Endothelial cell of umbilical vein (primary cell): ENCODE measurements around the gene RAB31. TPM values are rescaled to one million over a fixed set of nuclear protein-coding genes. Genes with fewer than 3 reads are reported as not detected.

ENCODE experiments used
- BruUV-seq: library from RNA; stranded (reverse); fragments of 400-500 nt; replicated peaks from 2 replicates; lab custom pipeline; 2021; lab: Mats Ljungman, UMichigan
- CTCF ChIA-PET: fragments of 300-600, 350-600 bp; sonication (Branson Sonifier 250); formaldehyde crosslinking; loops from one replicate; lab custom pipeline; 2021; ENCODE audit warnings: antibody characterized with exemption, inconsistent platforms; lab: Charles Lee
- POLR2A ChIA-PET: fragments of 300-600, 350-600 bp; sonication (Branson Sonifier 250); formaldehyde crosslinking; loops from one replicate; lab custom pipeline; 2021; ENCODE audit warnings: antibody characterized with exemption, inconsistent platforms; lab: Charles Lee
- DNase-seq: peaks from one replicate; pipeline ENCODE4 v3.0.0-alpha.2; 2011; ENCODE audit warnings: low read depth, low spot score
- FAIRE-seq: peaks from 2 replicates; lab custom pipeline; 2011; peaks lifted over from hg19 to GRCh38; lab: Jason Lieb, UNC
- H2AFZ ChIP-seq: 2 replicates; pipeline ENCODE4 v1.6.0; 2012; ENCODE audit warnings: low read depth, low read length, control low read depth, inconsistent platforms
- H3K27ac ChIP-seq: 2 replicates; pipeline ENCODE4 v1.5.1; 2011; ENCODE audit warnings: low read depth, mild to moderate bottlenecking, control low read depth, low read length, moderate library complexity; ENCODE audit not compliant: insufficient read depth
- H3K27me3 ChIP-seq, 2 experiments: 2 replicates each; pipeline versions ENCODE4 v1.6.0 to v1.6.1; 2011; ENCODE audit warnings: low read length in 2 of 2, mixed read lengths in 1 of 2; ENCODE audit not compliant: control insufficient read depth in 2 of 2, insufficient read depth in 2 of 2
- H3K36me3 ChIP-seq, 2 experiments: 2 replicates in 1 of 2; 3 replicates in 1 of 2; pipeline ENCODE4 v1.5.1; 2011; ENCODE audit warnings: low read length in 2 of 2, mild to moderate bottlenecking in 1 of 2, moderate library complexity in 1 of 2; ENCODE audit not compliant: control insufficient read depth in 2 of 2, insufficient read depth in 2 of 2; ENCODE audit errors: extremely low read depth in 1 of 2
- H3K4me1 ChIP-seq: 3 replicates; pipeline ENCODE4 v1.5.1; 2011; ENCODE audit warnings: mild to moderate bottlenecking, low read length; ENCODE audit not compliant: control insufficient read depth, insufficient read depth; ENCODE audit errors: extremely low read depth
- H3K4me2 ChIP-seq: 2 replicates; pipeline ENCODE4 v1.6.1; 2011; ENCODE audit warnings: low read length, control low read depth, mixed read lengths; ENCODE audit not compliant: insufficient read depth
- H3K4me3 ChIP-seq, 3 experiments: fragments of 200-600 bp in 1 of 3; sonication (generic), shearing (Covaris generic) in 1 of 3; replicated peaks in 1 of 3; 2 replicates each; pipeline ENCODE4 v1.5.1; 2011 to 2016; ENCODE audit warnings: control low read depth in 3 of 3, low read length in 3 of 3, mild to moderate bottlenecking in 2 of 3, inconsistent platforms in 1 of 3, low read depth in 1 of 3, moderate library complexity in 1 of 3; ENCODE audit not compliant: insufficient read depth in 1 of 3
- H3K79me2 ChIP-seq: 2 replicates; pipeline ENCODE4 v1.6.0; 2012; ENCODE audit warnings: low read length, inconsistent platforms; ENCODE audit not compliant: control insufficient read depth, insufficient read depth
- H3K9ac ChIP-seq: replicated peaks from 2 replicates; pipeline ENCODE3; 2011; ENCODE audit warnings: low read length, control low read depth; ENCODE audit not compliant: insufficient read depth; ENCODE audit errors: extremely low read depth
- H3K9me1 ChIP-seq: replicated peaks from 3 replicates; pipeline ENCODE4 v1.6.0; 2011; ENCODE audit warnings: mild to moderate bottlenecking, low read length; ENCODE audit not compliant: control insufficient read depth, insufficient read depth; ENCODE audit errors: extremely low read depth
- H3K9me3 ChIP-seq: replicated peaks from 2 replicates; pipeline ENCODE4 v1.5.1; 2012; ENCODE audit warnings: low read length, inconsistent platforms; ENCODE audit not compliant: control insufficient read depth, insufficient read depth
- H4K20me1 ChIP-seq: replicated peaks from 2 replicates; pipeline ENCODE3; 2011; ENCODE audit warnings: mild to moderate bottlenecking, low read length; ENCODE audit not compliant: control insufficient read depth, insufficient read depth; ENCODE audit errors: extremely low read depth
- EZH2 ChIP-seq: IDR thresholded peaks from 2 replicates; pipeline ENCODE4 v1.6.1; 2012; ENCODE audit warnings: borderline replicate concordance, low read depth, mild to moderate bottlenecking, moderate library complexity, low read length, inconsistent platforms; ENCODE audit not compliant: severe bottlenecking
- FOS ChIP-seq: IDR thresholded peaks from 2 replicates; pipeline ENCODE4 v1.6.1; 2011; ENCODE audit warnings: mild to moderate bottlenecking, low read length, moderate library complexity, borderline replicate concordance; ENCODE audit not compliant: insufficient read depth
- GATA2 ChIP-seq: IDR thresholded peaks from 2 replicates; pipeline ENCODE4 v1.7.0; 2011; ENCODE audit warnings: low read depth, mild to moderate bottlenecking, moderate library complexity, mixed read lengths, low read length; ENCODE audit not compliant: insufficient read length, insufficient read depth
- JUN ChIP-seq: IDR thresholded peaks from 2 replicates; pipeline ENCODE4 v1.6.1; 2011; ENCODE audit warnings: borderline replicate concordance, low read depth; ENCODE audit not compliant: insufficient read length, insufficient read depth
- MAX ChIP-seq: IDR thresholded peaks from 2 replicates; pipeline ENCODE4 v1.6.1; 2011; ENCODE audit not compliant: insufficient read depth, insufficient read length
- MYC ChIP-seq: IDR thresholded peaks from one replicate; pipeline ENCODE4 v1.6.1; 2011; ENCODE audit warnings: mild to moderate bottlenecking, low read depth, low read length
- POLR2A ChIP-seq: IDR thresholded peaks from 2 replicates; pipeline ENCODE4 v1.6.1; 2012; ENCODE audit warnings: low read depth, mild to moderate bottlenecking, control low read depth, low read length
- POLR2AphosphoS5 ChIP-seq: IDR thresholded peaks from 2 replicates; pipeline ENCODE4 v1.6.1; 2012; ENCODE audit warnings: low read depth, mild to moderate bottlenecking, control low read depth, low read length, moderate library complexity; ENCODE audit not compliant: insufficient read depth
- dilution Hi-C: fragments of 300-500 bp; cut with MboI; formaldehyde crosslinking; loops from one replicate; pipeline ENCODE4 v1.15.0; 2019; ENCODE audit warnings: low sequenced_read_pairs; ENCODE audit not compliant: extremely low pct_ligation_motif_present
- intact Hi-C: fragments of 100-400 bp; cut with micrococcal nuclease; formaldehyde crosslinking; loops from one replicate; pipeline ENCODE4 v1.10.0; 2022
- polyA plus RNA-seq, 4 experiments: library from polyadenylated mRNA; depleted of rRNA in 3 of 4; stranded (reverse) in 3 of 4; unstranded in 1 of 4; fragments of >200 nt; gene quantifications; 2 replicates each; pipeline versions ENCODE4 v1.2.1 to v1.2.3, GENCODE V29; 2011 to 2012; ENCODE audit warnings: missing spikeins in 1 of 4
- total RNA-seq: library from RNA; stranded (reverse); gene quantifications from 2 replicates; pipeline ENCODE4 v1.2.3, GENCODE V29; 2021
- TF ChIP-seq, protein P1 (sequence below), 2 donors: IDR thresholded peaks; 1 replicate in 1 of 2; 2 replicates in 1 of 2; pipeline ENCODE4 v1.5.1; 2011; ENCODE audit warnings: low read length in 2 of 2, mild to moderate bottlenecking in 2 of 2, moderate library complexity in 2 of 2, control low read depth in 1 of 2, inconsistent platforms in 1 of 2, low read depth in 1 of 2; ENCODE audit not compliant: insufficient read depth in 1 of 2; ENCODE audit errors: extremely low read depth in 1 of 2

The RAB31 gene
- total and polyA plus RNA-seq, 2 donors (not counting 3 experiments of a cell fraction or from before 2014, with no cell fraction given): 30.5 TPM

- dilution Hi-C loops: no loop called here
- no peak overlapping the region for H3K9ac ChIP-seq
- H3K79me2 ChIP-seq: no peaks in the 10 kb centered on the region
Measured at GRCh38 chr18:9750606-9751304, 42.7 kb downstream of the RAB31 start.

More at GRCh38 chr18:9750606-9751304, 42.7 kb downstream of the RAB31 start:
- ChIA-PET POLR2A (no interaction called here), CTCF (interaction anchor here (1.4 kb wide), 1 partner anchor 8 kb away, joined by 6 read pairs; no protein-coding TSS in a partner anchor)
- no peaks in the 10 kb centered on the region for H3K36me3 ChIP-seq
- no peak for TF ChIP-seq JUN
- no peak for TF ChIP-seq FOS
- no peak for TF ChIP-seq MYC
- TF ChIP-seq, protein P1, sequence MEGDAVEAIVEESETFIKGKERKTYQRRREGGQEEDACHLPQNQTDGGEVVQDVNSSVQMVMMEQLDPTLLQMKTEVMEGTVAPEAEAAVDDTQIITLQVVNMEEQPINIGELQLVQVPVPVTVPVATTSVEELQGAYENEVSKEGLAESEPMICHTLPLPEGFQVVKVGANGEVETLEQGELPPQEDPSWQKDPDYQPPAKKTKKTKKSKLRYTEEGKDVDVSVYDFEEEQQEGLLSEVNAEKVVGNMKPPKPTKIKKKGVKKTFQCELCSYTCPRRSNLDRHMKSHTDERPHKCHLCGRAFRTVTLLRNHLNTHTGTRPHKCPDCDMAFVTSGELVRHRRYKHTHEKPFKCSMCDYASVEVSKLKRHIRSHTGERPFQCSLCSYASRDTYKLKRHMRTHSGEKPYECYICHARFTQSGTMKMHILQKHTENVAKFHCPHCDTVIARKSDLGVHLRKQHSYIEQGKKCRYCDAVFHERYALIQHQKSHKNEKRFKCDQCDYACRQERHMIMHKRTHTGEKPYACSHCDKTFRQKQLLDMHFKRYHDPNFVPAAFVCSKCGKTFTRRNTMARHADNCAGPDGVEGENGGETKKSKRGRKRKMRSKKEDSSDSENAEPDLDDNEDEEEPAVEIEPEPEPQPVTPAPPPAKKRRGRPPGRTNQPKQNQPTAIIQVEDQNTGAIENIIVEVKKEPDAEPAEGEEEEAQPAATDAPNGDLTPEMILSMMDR (IDR thresholded peaks at IDR 0.05; ENCODE audit: extremely low read depth in 1 of 2, insufficient read depth in 1 of 2, low read depth in 1 of 2, low read length in 2 of 2): no peak
- TF ChIP-seq EZH2: no peak
- TF ChIP-seq GATA2: no peak
- TF ChIP-seq POLR2A: no peak
- no peak for TF ChIP-seq POLR2AphosphoS5
- no peak for TF ChIP-seq MAX
- DNase-seq: no peak
- FAIRE-seq: no peak
- H3K27ac ChIP-seq: no peak overlapping the region
- H3K9me1 ChIP-seq: no peaks in the 10 kb centered on the region
- BruUV-seq: no TSS peak
- no peaks in the 10 kb centered on the region for H3K27me3 ChIP-seq
- H2AFZ ChIP-seq: no peak overlapping the region
- no peak overlapping the region for H3K4me3 ChIP-seq
- H3K9me3 ChIP-seq: no peaks in the 10 kb centered on the region
- intact Hi-C loops: no loop called here
- no peaks in the 10 kb centered on the region for H4K20me1 ChIP-seq
- no peak overlapping the region for H3K4me2 ChIP-seq
- H3K4me1 ChIP-seq: peaks cover 8% of the 10 kb centered on the region
